Skeletal muscle satellite cell (primary cell): ENCODE results near the gene DMD.

Experiments used
- H3K27me3 ChIP-seq: 2 replicates; pipeline ENCODE4 v1.7.0; 2013; ENCODE audit warnings: low read length; ENCODE audit not compliant: control insufficient read depth, insufficient read depth
- H3K36me3 ChIP-seq: 2 replicates; pipeline ENCODE4 v1.7.0; 2013; ENCODE audit warnings: mild to moderate bottlenecking, control low read depth, low read length; ENCODE audit not compliant: insufficient read depth
- H3K4me1 ChIP-seq: 2 replicates; pipeline ENCODE4 v1.7.0; 2013; ENCODE audit warnings: low read length; ENCODE audit not compliant: control insufficient read depth, insufficient read depth
- H3K4me2 ChIP-seq: 2 replicates; pipeline ENCODE4 v1.7.0; 2013; ENCODE audit warnings: mild to moderate bottlenecking, low read length
- H3K4me3 ChIP-seq: 2 replicates; pipeline ENCODE4 v1.7.0; 2013; ENCODE audit warnings: low read length
- H3K9ac ChIP-seq: 2 replicates; pipeline ENCODE4 v1.7.0; 2013; ENCODE audit warnings: mild to moderate bottlenecking, low read depth, low read length, moderate library complexity
- H3K9me3 ChIP-seq: replicated peaks from 2 replicates; pipeline ENCODE4 v1.7.0; 2013; ENCODE audit warnings: mild to moderate bottlenecking, control low read depth, low read length

DMD gene

DNA sequence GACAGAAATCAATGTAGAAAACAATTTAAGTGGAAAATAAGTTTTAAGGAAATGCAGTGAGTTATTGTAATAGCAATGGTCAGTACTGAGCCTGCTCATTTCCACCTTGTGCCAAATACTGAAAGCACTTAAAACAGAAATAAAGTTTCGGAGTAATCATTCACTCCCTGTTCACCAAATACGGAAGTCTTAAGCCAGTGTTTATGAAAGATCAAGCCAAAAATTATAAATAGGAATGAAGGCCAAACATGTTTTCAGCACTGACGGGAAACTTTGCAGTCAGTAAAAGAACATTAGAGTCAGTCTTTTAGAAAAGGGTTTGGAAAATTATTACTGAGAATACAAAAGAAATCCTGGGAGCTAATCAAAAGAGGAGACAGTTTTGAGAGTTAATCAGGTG lies 178.6 kb downstream of the DMD start:
- Histone ChIP-seq H3K27me3 (no peaks in the 10 kb centered on the region), H3K9me3 (no peaks in the 10 kb centered on the region), H3K4me3 (no peak overlapping the region), H3K4me2 (no peak overlapping the region), H3K4me1 (no peaks in the 10 kb centered on the region), H3K9ac (no peak overlapping the region), H3K36me3 (no peaks in the 10 kb centered on the region)

DNA sequence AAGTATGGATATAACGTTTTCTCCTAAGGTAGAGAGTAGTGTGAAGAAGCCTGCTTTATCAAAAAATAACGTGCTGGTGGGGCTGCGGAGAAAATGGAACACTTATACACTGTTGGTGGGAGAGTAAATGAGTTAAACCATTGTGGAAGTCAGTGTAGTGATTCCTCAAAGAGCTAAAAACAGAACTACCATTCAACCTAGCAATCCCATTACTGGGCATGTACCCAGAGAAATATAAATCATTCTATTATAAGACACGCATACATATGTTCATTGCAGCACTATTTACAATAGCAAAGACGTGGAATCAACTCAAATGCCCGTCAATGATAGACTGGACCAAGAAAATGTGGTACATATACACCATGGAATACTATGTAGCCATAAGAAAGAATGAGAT lies 196.4 kb downstream of the DMD start:
- H3K27me3 ChIP-seq: no peaks in the 10 kb centered on the region
- no peaks in the 10 kb centered on the region for H3K36me3 ChIP-seq

DNA sequence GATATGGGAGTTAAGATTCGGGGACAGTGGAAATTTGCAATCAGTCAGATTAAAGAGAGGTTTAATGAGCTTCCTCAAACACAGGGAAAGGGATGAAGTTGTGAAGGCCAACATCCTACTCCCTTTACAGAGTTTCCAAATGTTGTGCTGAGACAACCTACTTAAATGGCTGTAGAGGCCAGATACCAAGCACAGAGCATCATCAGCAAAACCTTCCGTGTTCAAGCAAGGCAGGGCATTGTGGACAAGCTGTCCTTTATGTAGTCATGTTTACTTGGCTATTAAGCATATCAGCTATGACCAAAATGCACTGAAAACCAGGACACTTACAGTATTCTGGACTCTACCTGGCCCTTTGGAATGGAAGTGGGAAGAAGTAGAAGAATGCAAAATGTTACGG lies 197.3 kb downstream of the DMD start:
- Histone ChIP-seq H3K4me1 (no peaks in the 10 kb centered on the region), H3K27me3 (no peaks in the 10 kb centered on the region), H3K4me2 (no peak overlapping the region), H3K36me3 (no peaks in the 10 kb centered on the region), H3K9ac (no peak overlapping the region), H3K9me3 (no peaks in the 10 kb centered on the region), H3K4me3 (no peak overlapping the region)

More for the DNA sequence above, 196.4 kb downstream of the DMD start:
- Histone ChIP-seq H3K9ac (no peak overlapping the region), H3K4me3 (no peak overlapping the region), H3K4me1 (no peaks in the 10 kb centered on the region), H3K4me2 (no peak overlapping the region), H3K9me3 (no peaks in the 10 kb centered on the region)

DNA sequence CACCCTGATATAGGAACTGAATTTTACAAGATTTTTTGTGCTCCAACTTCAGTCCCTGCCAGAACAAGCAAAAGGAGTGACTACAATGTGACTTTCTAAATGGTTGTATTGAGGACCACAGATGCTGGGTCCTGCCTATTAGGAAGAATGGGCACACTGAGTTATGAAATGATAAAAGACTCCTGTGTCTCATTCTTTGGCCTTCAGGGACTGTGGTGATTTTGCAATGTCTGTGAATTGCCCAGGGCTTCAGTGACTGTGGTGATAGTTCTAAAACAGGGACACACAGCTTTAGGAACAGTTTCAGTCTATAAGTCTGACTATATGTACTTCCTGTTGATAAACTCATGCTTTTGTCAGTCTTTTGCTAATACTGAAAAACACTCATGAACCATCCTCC lies 210.2 kb downstream of the DMD start:
- Histone ChIP-seq H3K4me3 (no peak overlapping the region), H3K9ac (no peak overlapping the region), H3K27me3 (no peaks in the 10 kb centered on the region), H3K4me1 (no peaks in the 10 kb centered on the region), H3K36me3 (no peaks in the 10 kb centered on the region), H3K4me2 (no peak overlapping the region), H3K9me3 (peaks cover 3% of the 10 kb centered on the region)

DNA sequence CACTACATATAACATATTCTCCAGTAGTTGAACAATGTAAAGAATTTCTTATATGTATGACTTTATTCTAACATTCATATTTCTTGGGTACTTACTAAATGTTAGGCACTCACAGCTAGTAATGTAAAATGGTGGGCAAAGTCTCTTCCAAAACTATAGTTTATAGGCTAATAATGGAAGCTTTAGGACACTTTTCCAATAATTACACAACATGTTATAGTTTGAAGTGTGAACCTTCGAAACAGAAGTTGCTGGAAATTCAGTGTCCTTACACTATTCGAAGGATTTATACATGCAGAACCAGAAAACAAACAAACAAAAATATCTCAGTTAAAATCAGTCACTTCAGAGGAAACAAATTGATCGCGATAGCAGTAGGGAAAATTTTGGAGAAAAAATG lies 212.6 kb downstream of the DMD start:
- H3K9me3 ChIP-seq: peaks cover 3% of the 10 kb centered on the region
- H3K4me2 ChIP-seq: no peak overlapping the region
- H3K4me3 ChIP-seq: no peak overlapping the region
- no peaks in the 10 kb centered on the region for H3K27me3 ChIP-seq
- no peak overlapping the region for H3K9ac ChIP-seq
- no peaks in the 10 kb centered on the region for H3K4me1 ChIP-seq
- H3K36me3 ChIP-seq: no peaks in the 10 kb centered on the region

DNA sequence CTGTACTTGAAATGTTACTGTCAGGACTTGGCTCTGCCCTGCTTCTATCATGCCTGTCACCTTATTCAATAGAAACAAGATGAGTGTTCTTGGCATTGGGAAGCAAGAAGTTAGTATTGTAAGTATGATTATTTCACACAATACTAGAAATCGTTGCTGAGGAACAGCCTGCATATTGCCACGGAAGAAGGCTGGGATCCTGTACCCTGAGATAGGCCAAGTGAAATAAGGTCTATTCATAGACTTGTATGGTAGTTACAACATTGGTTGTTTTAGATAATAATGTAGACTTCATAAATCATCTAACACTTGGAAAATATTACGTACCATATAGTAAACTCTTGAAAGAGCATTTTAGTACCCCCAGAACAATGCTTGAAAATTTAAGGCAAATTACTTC lies 215.9 kb downstream of the DMD start:
- Histone ChIP-seq H3K4me2 (no peak overlapping the region), H3K4me3 (no peak overlapping the region), H3K27me3 (no peaks in the 10 kb centered on the region), H3K4me1 (no peaks in the 10 kb centered on the region), H3K36me3 (no peaks in the 10 kb centered on the region), H3K9me3 (peaks cover 3% of the 10 kb centered on the region), H3K9ac (no peak overlapping the region)

DNA sequence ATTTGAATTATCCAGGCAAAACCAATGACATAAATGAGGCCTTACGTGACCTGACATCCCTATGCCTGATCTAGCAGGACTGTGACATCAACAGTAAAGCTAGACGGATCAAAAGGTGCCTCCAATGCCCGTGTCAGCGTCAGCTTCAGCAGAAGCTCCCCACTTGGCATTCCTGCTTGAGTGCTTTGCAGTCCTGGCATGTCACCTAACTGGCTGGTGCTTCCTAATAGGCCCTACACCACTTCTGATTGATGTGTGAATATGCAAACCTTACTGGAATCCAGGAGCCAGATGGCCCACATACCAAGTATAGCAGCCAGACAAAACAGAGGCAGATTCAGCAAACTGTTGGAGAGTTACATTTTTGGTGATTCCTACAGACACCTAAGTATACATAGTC lies 224.2 kb downstream of the DMD start:
- Histone ChIP-seq H3K9me3 (no peaks in the 10 kb centered on the region), H3K27me3 (no peaks in the 10 kb centered on the region), H3K4me3 (no peak overlapping the region), H3K4me2 (no peak overlapping the region), H3K4me1 (no peaks in the 10 kb centered on the region), H3K9ac (no peak overlapping the region), H3K36me3 (no peaks in the 10 kb centered on the region)

DNA sequence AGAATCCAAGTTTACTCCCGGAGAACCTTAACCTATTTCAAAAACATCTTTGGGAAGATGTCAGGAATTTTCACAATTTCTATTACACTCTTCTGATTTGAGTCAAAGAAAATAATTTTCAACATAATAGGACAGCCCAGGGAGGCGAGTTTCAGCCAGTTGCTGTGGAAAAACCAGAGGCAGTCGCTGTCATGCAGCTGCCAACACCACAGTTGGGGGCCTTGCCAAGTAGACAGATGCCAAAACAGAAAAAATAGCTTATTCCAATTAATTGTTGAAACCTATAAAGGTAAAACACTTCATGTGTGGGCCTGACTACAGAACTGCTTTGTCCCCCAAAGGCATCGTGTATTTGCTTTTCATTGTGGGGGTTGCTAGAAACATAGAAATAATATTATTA lies 225.8 kb downstream of the DMD start:
- Histone ChIP-seq H3K27me3 (no peaks in the 10 kb centered on the region), H3K9me3 (no peaks in the 10 kb centered on the region), H3K4me3 (no peak overlapping the region), H3K36me3 (no peaks in the 10 kb centered on the region), H3K4me2 (no peak overlapping the region), H3K4me1 (no peaks in the 10 kb centered on the region), H3K9ac (no peak overlapping the region)

DNA sequence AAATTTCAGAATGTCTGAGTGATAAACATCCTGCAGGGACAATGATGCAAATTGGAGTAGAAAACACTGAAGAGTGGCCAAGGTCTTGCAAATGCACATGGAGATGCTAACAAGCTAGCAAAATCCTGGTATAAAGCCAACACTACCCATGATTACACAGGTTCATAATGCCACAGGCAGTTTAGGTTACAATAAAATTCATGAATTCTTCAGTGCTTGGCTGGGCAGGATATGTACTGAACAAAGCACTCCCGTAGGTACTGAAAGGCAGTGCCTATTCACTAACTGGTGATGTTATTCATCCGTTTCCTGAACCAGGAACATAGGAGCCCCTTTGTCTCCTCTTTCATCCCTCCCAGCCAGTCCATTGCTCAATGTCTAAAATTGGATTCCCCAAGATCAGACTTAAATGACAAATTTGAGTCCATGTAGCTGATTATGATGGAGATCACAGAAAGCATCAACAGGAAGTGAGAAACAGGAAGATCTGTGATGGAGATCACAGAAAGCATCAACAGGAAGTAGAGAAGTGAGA lies 244.5 kb downstream of the DMD start:
- Histone ChIP-seq H3K27me3 (no peaks in the 10 kb centered on the region), H3K4me2 (no peak overlapping the region), H3K36me3 (no peaks in the 10 kb centered on the region), H3K4me1 (no peaks in the 10 kb centered on the region), H3K9me3 (no peaks in the 10 kb centered on the region), H3K9ac (no peak overlapping the region), H3K4me3 (no peak overlapping the region)

DNA sequence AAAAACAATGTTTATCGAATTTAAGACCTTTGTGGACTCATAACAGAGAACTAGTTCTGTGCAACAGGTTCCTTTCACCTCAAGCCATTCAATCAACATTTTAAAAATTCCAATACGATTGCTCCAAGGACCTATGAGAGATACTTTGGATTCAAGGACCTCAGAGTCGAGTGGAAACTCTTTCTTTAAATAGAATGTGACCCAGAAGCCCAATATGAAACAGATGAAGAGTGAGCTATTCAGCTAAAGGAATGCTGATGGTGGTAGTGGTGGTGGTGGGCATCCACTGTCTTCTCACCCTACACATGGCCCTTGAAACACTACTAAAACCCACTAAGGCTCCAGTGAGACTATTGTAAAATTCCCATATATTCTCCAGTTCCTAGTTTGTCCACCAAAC lies 257.2 kb downstream of the DMD start:
- Histone ChIP-seq H3K4me2 (no peak overlapping the region), H3K36me3 (no peaks in the 10 kb centered on the region)

DNA sequence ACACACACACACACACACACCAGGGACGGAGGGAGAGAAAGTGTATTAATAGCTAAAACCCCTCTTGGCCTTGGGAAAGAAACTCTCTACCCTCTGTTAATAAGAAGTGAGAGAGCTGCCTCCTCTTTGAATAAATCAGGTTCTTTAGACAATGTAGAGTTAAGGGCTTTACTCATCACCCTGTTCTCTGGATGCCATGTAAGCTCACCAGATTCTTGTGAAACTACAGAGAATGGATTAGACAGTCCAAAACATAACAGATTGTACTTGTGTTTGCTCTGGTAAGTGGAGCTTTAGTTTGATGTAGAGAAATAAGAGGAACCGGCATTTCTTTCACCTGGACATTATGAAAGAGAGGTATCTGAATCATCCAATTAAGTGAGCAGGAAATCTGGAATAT lies 263.2 kb downstream of the DMD start:
- Histone ChIP-seq H3K36me3 (no peaks in the 10 kb centered on the region), H3K4me2 (no peak overlapping the region), H3K9me3 (no peaks in the 10 kb centered on the region), H3K9ac (no peak overlapping the region), H3K4me3 (no peak overlapping the region), H3K4me1 (no peaks in the 10 kb centered on the region), H3K27me3 (no peaks in the 10 kb centered on the region)

More for the DNA sequence above, 257.2 kb downstream of the DMD start:
- H3K27me3 ChIP-seq: no peaks in the 10 kb centered on the region
- H3K4me3 ChIP-seq: no peak overlapping the region
- H3K9ac ChIP-seq: no peak overlapping the region
- no peaks in the 10 kb centered on the region for H3K4me1 ChIP-seq
- H3K9me3 ChIP-seq: no peaks in the 10 kb centered on the region

DNA sequence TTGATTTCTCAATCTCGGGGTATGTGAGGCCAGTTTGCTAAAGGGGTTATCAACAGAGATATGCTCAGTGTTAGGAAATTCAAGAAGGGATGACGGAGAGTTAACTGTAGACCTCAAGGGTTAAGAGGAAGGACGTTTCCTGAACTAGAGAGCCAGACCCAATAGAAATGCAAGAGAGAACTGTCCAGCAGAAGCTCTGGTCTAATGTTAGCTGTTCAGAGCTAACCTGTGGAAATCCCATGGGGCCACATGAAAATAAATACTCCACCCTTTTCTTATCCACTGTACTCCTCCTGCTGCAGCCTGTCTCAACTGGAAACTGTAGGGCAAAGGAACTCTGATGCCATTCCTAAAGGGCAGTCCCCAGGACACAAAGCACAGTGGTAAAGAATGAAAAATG lies 274.3 kb downstream of the DMD start:
- no peaks in the 10 kb centered on the region for H3K4me1 ChIP-seq
- H3K4me3 ChIP-seq: no peak overlapping the region
- H3K9ac ChIP-seq: no peak overlapping the region
- no peak overlapping the region for H3K4me2 ChIP-seq
- H3K27me3 ChIP-seq: no peaks in the 10 kb centered on the region
- no peaks in the 10 kb centered on the region for H3K36me3 ChIP-seq
- H3K9me3 ChIP-seq: no peaks in the 10 kb centered on the region
